Loucy (cell line): ENCODE data around the gene TMIE.

ENCODE experiments used
- EZH2phosphoT487 ChIP-seq: fragments of 200-600 bp; IDR thresholded peaks from 2 replicates; pipeline ENCODE4 v1.6.1; 2018; ENCODE audit warnings: antibody characterized with exemption, mild to moderate bottlenecking, moderate library complexity, borderline replicate concordance
- TF ChIP-seq, protein P1 (sequence below): fragments of 200-600 bp; sonication (generic); conservative IDR thresholded peaks from 2 replicates; pipeline ENCODE4 v1.5.1; 2014; ENCODE audit warnings: mild to moderate bottlenecking, antibody characterized with exemption, low read length

DNA sequence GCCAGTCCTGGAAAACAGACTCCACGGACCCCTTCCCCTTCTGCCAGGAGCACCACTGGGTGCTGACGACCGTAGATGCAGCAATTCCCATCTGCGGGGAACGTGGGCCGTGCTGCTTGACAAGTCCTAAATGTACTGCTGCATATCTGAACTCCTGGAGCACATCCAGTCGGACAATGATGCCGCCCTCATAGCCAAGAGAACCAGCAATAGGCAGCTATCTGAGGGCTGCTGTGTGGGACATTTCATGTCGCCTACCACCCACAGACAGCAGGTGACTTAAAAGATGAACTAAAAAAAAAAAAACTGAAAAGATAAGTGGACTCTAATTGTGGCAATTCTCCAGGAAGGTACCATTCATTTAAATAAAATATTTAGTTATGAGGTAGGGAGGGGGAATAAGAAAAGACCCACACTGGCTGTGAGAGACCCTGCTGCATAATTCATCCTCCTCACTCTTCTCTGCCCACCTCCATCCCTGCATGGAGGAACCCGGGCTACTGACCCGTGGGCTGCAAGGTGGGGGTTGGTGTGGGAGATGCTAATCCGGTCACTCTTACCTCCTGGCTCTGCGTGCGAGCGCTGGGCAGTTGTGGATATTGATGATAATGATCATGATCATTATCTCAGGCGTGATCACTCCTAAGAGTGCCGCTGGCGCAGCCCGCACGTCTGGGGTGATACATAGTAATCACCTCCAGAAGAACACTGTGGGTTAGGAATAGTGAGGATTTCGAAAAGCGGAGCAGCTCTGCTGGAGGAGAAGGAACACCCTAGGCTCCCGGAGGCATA is 36.0 kb upstream of the TMIE start:
- TF ChIP-seq, protein P1, sequence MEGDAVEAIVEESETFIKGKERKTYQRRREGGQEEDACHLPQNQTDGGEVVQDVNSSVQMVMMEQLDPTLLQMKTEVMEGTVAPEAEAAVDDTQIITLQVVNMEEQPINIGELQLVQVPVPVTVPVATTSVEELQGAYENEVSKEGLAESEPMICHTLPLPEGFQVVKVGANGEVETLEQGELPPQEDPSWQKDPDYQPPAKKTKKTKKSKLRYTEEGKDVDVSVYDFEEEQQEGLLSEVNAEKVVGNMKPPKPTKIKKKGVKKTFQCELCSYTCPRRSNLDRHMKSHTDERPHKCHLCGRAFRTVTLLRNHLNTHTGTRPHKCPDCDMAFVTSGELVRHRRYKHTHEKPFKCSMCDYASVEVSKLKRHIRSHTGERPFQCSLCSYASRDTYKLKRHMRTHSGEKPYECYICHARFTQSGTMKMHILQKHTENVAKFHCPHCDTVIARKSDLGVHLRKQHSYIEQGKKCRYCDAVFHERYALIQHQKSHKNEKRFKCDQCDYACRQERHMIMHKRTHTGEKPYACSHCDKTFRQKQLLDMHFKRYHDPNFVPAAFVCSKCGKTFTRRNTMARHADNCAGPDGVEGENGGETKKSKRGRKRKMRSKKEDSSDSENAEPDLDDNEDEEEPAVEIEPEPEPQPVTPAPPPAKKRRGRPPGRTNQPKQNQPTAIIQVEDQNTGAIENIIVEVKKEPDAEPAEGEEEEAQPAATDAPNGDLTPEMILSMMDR, result no peak
- TF ChIP-seq EZH2phosphoT487, result no peak
